ENCODE data around the gene YKT6.
"Not testable (repeated sequence)": the region's sequence is repeated elsewhere in the genome, so short reads cannot be mapped to it uniquely, and the experiment has no call there.

The YKT6 gene

DNA sequence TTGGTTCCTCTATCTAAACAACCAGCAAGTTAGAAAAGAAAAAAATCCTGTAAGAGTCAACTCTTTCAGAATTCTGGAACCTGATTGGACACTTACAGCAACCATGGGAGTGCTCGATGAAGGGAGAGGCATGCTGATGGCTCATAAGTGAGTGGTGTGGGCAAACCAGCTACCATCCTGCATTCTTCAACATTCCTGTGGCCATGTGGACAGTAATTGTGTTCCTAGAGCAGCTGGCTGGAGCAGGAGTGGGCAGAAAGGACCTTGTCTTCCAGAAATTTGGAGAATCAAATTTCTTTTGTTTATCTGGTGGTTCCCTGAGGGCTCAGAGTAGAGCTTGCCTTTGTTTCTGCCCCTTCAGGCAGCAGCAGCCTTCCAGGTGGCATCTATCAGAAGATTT is 37.2 kb upstream of the YKT6 start:
- Histone ChIP-seq H3K4me1 (ENCODE audit: control insufficient read depth, insufficient read depth, low read depth, low read length) (peaks cover 9% of the 10 kb centered on the region), H3K27me3 (ENCODE audit: control insufficient read depth in 1 of 2, insufficient read depth in 1 of 2, low read length in 2 of 2) (no peaks in the 10 kb centered on the region), H4K91ac (ENCODE audit: low read length) (no peak overlapping the region), H3K18ac (ENCODE audit: low read depth in 1 of 2, low read length in 2 of 2) (no peak overlapping the region), H2AK5ac (ENCODE audit: low read length, severe bottlenecking) (no peak overlapping the region), H3K9me3 (ENCODE audit: control insufficient read depth, low read length) (no peaks in the 10 kb centered on the region), H3K79me1 (replicated peaks; ENCODE audit: low read length, poor library complexity, severe bottlenecking) (no peaks in the 10 kb centered on the region), H2BK15ac (ENCODE audit: low read depth, poor library complexity, severe bottlenecking) (no peak overlapping the region), H3K36me3 (ENCODE audit: control insufficient read depth in 1 of 2, insufficient read depth in 2 of 2, low read depth in 1 of 2, low read length in 2 of 2) (no peaks in the 10 kb centered on the region), H2BK5ac (ENCODE audit: low read depth, low read length, poor library complexity, severe bottlenecking) (no peak overlapping the region), H3K4me3 (ENCODE audit: insufficient read depth in 1 of 2, low read depth in 1 of 2, low read length in 2 of 2) (no peak overlapping the region), H2AFZ (ENCODE audit: low read depth, low read length) (no peak overlapping the region), H3K4ac (ENCODE audit: low read depth in 1 of 2, low read length in 2 of 2) (no peak overlapping the region), H2BK12ac (ENCODE audit: low read length in 2 of 2) (no peak overlapping the region), H4K8ac (ENCODE audit: low read length) (no peak overlapping the region), H2BK120ac (ENCODE audit: low read depth, low read length) (no peak overlapping the region), H3K14ac (ENCODE audit: low read length in 2 of 2) (no peak overlapping the region), H3K9ac (ENCODE audit: low read length) (no peak overlapping the region), H3K27ac (ENCODE audit: low read length, poor library complexity, severe bottlenecking) (peak overlapping the region; percentile 98), H3K23ac (ENCODE audit: low read length in 2 of 2) (no peak overlapping the region), H3K4me2 (ENCODE audit: low read length, poor library complexity, severe bottlenecking) (peak overlapping the region; percentile 13)
- peak; percentile 88 for DNase-seq
- 29% methylated on average over 1 of the region's 1 CpG for WGBS

DNA sequence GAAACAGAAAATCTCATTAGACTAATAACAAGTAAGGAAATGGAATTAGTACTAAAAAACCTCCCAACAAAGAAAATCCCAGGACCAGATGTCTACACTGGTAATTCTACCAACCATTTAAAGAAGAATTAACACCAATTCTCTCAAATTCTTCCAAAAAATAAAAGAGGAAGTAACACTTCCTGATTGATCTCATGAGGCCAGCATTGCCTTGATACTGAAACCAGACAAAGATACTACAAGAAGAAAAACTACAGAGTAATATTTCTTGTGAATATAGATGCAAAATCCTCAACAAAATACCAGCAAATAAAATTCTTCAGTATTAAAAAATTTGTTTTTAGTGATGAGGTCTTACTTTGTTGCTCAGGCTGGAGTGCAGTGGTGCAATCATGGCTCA is 32.9 kb upstream of the YKT6 start:
- H4K91ac ChIP-seq (ENCODE audit: low read length) = no peak overlapping the region
- H3K4me1 ChIP-seq (ENCODE audit: control insufficient read depth, insufficient read depth, low read depth, low read length) = peaks cover 4% of the 10 kb centered on the region
- H3K23ac ChIP-seq (ENCODE audit: low read length in 2 of 2) = no peak overlapping the region
- H3K9ac ChIP-seq (ENCODE audit: low read length) = no peak overlapping the region
- H3K27ac ChIP-seq (ENCODE audit: low read length, poor library complexity, severe bottlenecking) = no peak overlapping the region
- no peak overlapping the region for H2BK120ac ChIP-seq (ENCODE audit: low read depth, low read length)
- no peak overlapping the region for H2BK15ac ChIP-seq (ENCODE audit: low read depth, poor library complexity, severe bottlenecking)
- no peak overlapping the region for H2AK5ac ChIP-seq (ENCODE audit: low read length, severe bottlenecking)
- H3K4ac ChIP-seq (ENCODE audit: low read depth in 1 of 2, low read length in 2 of 2) = no peak overlapping the region
- no peak overlapping the region for H3K14ac ChIP-seq (ENCODE audit: low read length in 2 of 2)
- H2BK12ac ChIP-seq (ENCODE audit: low read length in 2 of 2) = no peak overlapping the region
- H3K79me1 ChIP-seq (replicated peaks; ENCODE audit: low read length, poor library complexity, severe bottlenecking) = no peaks in the 10 kb centered on the region
- H4K8ac ChIP-seq (ENCODE audit: low read length) = no peak overlapping the region
- no peaks in the 10 kb centered on the region for H3K9me3 ChIP-seq (ENCODE audit: control insufficient read depth, low read length)
- no peak overlapping the region for H3K18ac ChIP-seq (ENCODE audit: low read depth in 1 of 2, low read length in 2 of 2)
- H3K4me2 ChIP-seq (ENCODE audit: low read length, poor library complexity, severe bottlenecking) = no peak overlapping the region
- H2BK5ac ChIP-seq (ENCODE audit: low read depth, low read length, poor library complexity, severe bottlenecking) = no peak overlapping the region
- no peaks in the 10 kb centered on the region for H3K27me3 ChIP-seq (ENCODE audit: control insufficient read depth in 1 of 2, insufficient read depth in 1 of 2, low read length in 2 of 2)
- DNase-seq = no peak
- H3K4me3 ChIP-seq (ENCODE audit: insufficient read depth in 1 of 2, low read depth in 1 of 2, low read length in 2 of 2) = no peak overlapping the region
- no peaks in the 10 kb centered on the region for H3K36me3 ChIP-seq (ENCODE audit: control insufficient read depth in 1 of 2, insufficient read depth in 2 of 2, low read depth in 1 of 2, low read length in 2 of 2)
- no peak overlapping the region for H2AFZ ChIP-seq (ENCODE audit: low read depth, low read length)

DNA sequence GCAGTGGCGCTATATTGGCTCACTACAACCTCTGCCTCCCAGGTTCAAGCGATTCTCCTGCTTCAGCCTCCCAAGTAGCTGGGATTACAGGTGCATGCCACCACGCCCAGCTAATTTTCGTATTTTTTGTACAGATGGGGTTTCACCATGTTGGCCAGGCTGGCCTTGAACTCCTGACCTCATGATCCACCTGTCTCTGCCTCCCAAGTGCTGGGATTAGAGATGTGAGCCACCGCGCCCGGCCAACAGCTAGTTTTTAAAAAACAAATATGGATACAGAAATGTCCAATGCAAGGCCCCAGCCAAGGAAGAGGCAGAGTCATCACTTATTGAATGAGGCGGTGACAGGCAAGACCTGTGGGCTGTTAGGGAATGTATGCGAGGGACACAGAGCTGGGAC is 28.9 kb upstream of the YKT6 start:
- 83% methylated on average over 8 of the region's 9 CpGs for WGBS
- H3K4me1 ChIP-seq (ENCODE audit: control insufficient read depth, insufficient read depth, low read depth, low read length); H3K4me2 ChIP-seq (ENCODE audit: low read length, poor library complexity, severe bottlenecking); H2BK5ac ChIP-seq (ENCODE audit: low read depth, low read length, poor library complexity, severe bottlenecking); DNase-seq; H4K91ac ChIP-seq (ENCODE audit: low read length); H2BK15ac ChIP-seq (ENCODE audit: low read depth, poor library complexity, severe bottlenecking); H4K8ac ChIP-seq (ENCODE audit: low read length); H3K27ac ChIP-seq (ENCODE audit: low read length, poor library complexity, severe bottlenecking); H3K18ac ChIP-seq (ENCODE audit: low read depth in 1 of 2, low read length in 2 of 2); H3K23ac ChIP-seq (ENCODE audit: low read length in 2 of 2); H3K14ac ChIP-seq (ENCODE audit: low read length in 2 of 2); H3K4ac ChIP-seq (ENCODE audit: low read depth in 1 of 2, low read length in 2 of 2); H2AK5ac ChIP-seq (ENCODE audit: low read length, severe bottlenecking); H2BK120ac ChIP-seq (ENCODE audit: low read depth, low read length); H3K9me3 ChIP-seq (ENCODE audit: control insufficient read depth, low read length); H2AFZ ChIP-seq (ENCODE audit: low read depth, low read length); H3K9ac ChIP-seq (ENCODE audit: low read length); H2BK12ac ChIP-seq (ENCODE audit: low read length in 2 of 2); H3K4me3 ChIP-seq (ENCODE audit: insufficient read depth in 1 of 2, low read depth in 1 of 2, low read length in 2 of 2); H3K79me1 ChIP-seq (replicated peaks; ENCODE audit: low read length, poor library complexity, severe bottlenecking); H3K36me3 ChIP-seq (ENCODE audit: control insufficient read depth in 1 of 2, insufficient read depth in 2 of 2, low read depth in 1 of 2, low read length in 2 of 2): not testable (repeated sequence)
- H3K27me3 ChIP-seq (ENCODE audit: control insufficient read depth in 1 of 2, insufficient read depth in 1 of 2, low read length in 2 of 2) = peaks cover 0 to 24% of the 10 kb centered on the region in 2 experiments

DNA sequence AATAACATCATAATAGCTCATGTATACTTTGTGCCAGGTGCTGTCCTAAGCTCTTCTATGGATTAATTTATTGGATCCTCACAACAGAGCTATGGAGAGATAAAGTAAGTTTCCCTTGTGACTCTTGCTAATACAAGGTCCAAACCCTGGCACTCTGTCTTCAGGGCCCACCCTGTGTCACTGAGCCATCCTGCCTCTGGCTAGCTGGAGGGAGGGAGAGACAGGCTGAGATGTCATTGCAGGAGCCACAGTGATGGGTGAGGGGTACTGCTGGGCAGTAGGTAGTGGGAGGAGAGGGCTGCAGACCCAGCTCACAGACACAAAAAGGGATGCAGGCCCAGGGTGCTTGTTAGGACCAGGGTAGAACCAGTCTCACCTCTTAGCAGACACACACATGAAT is 28.4 kb upstream of the YKT6 start:
- Histone ChIP-seq H4K8ac (ENCODE audit: low read length) (no peak overlapping the region), H3K18ac (ENCODE audit: low read depth in 1 of 2, low read length in 2 of 2) (no peak overlapping the region), H3K4me2 (ENCODE audit: low read length, poor library complexity, severe bottlenecking) (no peak overlapping the region), H4K91ac (ENCODE audit: low read length) (no peak overlapping the region), H2AFZ (ENCODE audit: low read depth, low read length) (no peak overlapping the region), H3K79me1 (replicated peaks; ENCODE audit: low read length, poor library complexity, severe bottlenecking) (no peaks in the 10 kb centered on the region), H3K27ac (ENCODE audit: low read length, poor library complexity, severe bottlenecking) (no peak overlapping the region), H3K4ac (ENCODE audit: low read depth in 1 of 2, low read length in 2 of 2) (no peak overlapping the region), H2BK5ac (ENCODE audit: low read depth, low read length, poor library complexity, severe bottlenecking) (no peak overlapping the region), H3K14ac (ENCODE audit: low read length in 2 of 2) (no peak overlapping the region), H3K23ac (ENCODE audit: low read length in 2 of 2) (no peak overlapping the region), H3K9ac (ENCODE audit: low read length) (no peak overlapping the region), H3K4me3 (ENCODE audit: insufficient read depth in 1 of 2, low read depth in 1 of 2, low read length in 2 of 2) (no peak overlapping the region), H3K9me3 (ENCODE audit: control insufficient read depth, low read length) (no peaks in the 10 kb centered on the region), H2BK120ac (ENCODE audit: low read depth, low read length) (no peak overlapping the region), H3K4me1 (ENCODE audit: control insufficient read depth, insufficient read depth, low read depth, low read length) (peaks cover 10% of the 10 kb centered on the region), H3K27me3 (ENCODE audit: control insufficient read depth in 1 of 2, insufficient read depth in 1 of 2, low read length in 2 of 2) (peaks cover 0 to 27% of the 10 kb centered on the region in 2 experiments), H2BK15ac (ENCODE audit: low read depth, poor library complexity, severe bottlenecking) (no peak overlapping the region), H2AK5ac (ENCODE audit: low read length, severe bottlenecking) (no peak overlapping the region), H3K36me3 (ENCODE audit: control insufficient read depth in 1 of 2, insufficient read depth in 2 of 2, low read depth in 1 of 2, low read length in 2 of 2) (no peaks in the 10 kb centered on the region), H2BK12ac (ENCODE audit: low read length in 2 of 2) (no peak overlapping the region)
- DNase-seq = no peak
